HG03457 (cell line): ENCODE data around the gene NTM.

Source experiments
- ATAC-seq: cut with Tn5 transposase; IDR thresholded peaks from one replicate; pipeline ENCODE4 v1.9.1; 2021; ENCODE audit warnings: moderate number of reproducible peaks; ENCODE audit not compliant: unreplicated experiment

NTM gene

GRCh38 chr11:132078264-132079076 is 708.1 kb downstream of the NTM start:
- ATAC-seq: no peak

- no peak for ATAC-seq
These were observed 709.7 kb downstream of the NTM start for GRCh38 chr11:132080127-132080526.

- ATAC-seq: no peak
These were observed 712.2 kb downstream of the NTM start for GRCh38 chr11:132082566-132082965.

- no peak for ATAC-seq
These were observed 714.0 kb downstream of the NTM start for GRCh38 chr11:132084433-132084832.

GRCh38 chr11:132087148-132087547 is 716.7 kb downstream of the NTM start:
- no peak for ATAC-seq

GRCh38 chr11:132088551-132088950 is 718.1 kb downstream of the NTM start:
- ATAC-seq: no peak

GRCh38 chr11:132093536-132094259 is 723.3 kb downstream of the NTM start:
- ATAC-seq: no peak

GRCh38 chr11:132094598-132094997 is 724.2 kb downstream of the NTM start:
- no peak for ATAC-seq

- ATAC-seq: no peak
These were observed 725.1 kb downstream of the NTM start for GRCh38 chr11:132095230-132096131.

GRCh38 chr11:132096132-132096825 is 725.9 kb downstream of the NTM start:
- no peak for ATAC-seq

GRCh38 chr11:132099692-132100091 is 729.3 kb downstream of the NTM start:
- no peak for ATAC-seq

- no peak for ATAC-seq
These were observed 730.2 kb downstream of the NTM start for GRCh38 chr11:132100583-132100982.

- no peak for ATAC-seq
These were observed 731.5 kb downstream of the NTM start for GRCh38 chr11:132101881-132102280.

GRCh38 chr11:132103021-132103420 is 732.6 kb downstream of the NTM start:
- no peak for ATAC-seq

- no peak for ATAC-seq
These were observed 735.9 kb downstream of the NTM start for GRCh38 chr11:132106096-132106982.

GRCh38 chr11:132111316-132111715 is 740.9 kb downstream of the NTM start:
- no peak for ATAC-seq

GRCh38 chr11:132111838-132112237 is 741.4 kb downstream of the NTM start:
- no peak for ATAC-seq

GRCh38 chr11:132112846-132113245 is 742.4 kb downstream of the NTM start:
- ATAC-seq: no peak

- ATAC-seq: no peak
These were observed 743.8 kb downstream of the NTM start for GRCh38 chr11:132114185-132114584.

- no peak for ATAC-seq
These were observed 744.3 kb downstream of the NTM start for GRCh38 chr11:132114743-132115142.
